OCI-LY7 (cell line): ENCODE measurements around the gene IFI27L1. TPM values are rescaled to one million over a fixed set of nuclear protein-coding genes. Genes with fewer than 3 reads are reported as not detected.
A peak's percentile ranks its signal among the peaks of the same experiment; 100 is the strongest.

Source experiments
- BruUV-seq: library from RNA; stranded (reverse); fragments of 400-500 nt; replicated peaks from 2 replicates; lab custom pipeline; 2021; lab: Mats Ljungman, UMichigan
- CTCF ChIA-PET: fragments of 300-600 bp; sonication (Branson Sonifier 250); formaldehyde crosslinking; loops from one replicate; lab custom pipeline; 2022; ENCODE audit warnings: antibody characterized with exemption; ENCODE audit not compliant: unreplicated experiment; lab: Charles Lee
- POLR2A ChIA-PET: fragments of 300-600 bp; sonication (Branson Sonifier 250); formaldehyde crosslinking; loops from one replicate; lab custom pipeline; 2022; ENCODE audit warnings: antibody characterized with exemption; lab: Charles Lee
- DNase-seq: peaks from one replicate; pipeline ENCODE4 v3.0.0-alpha.2; 2015; ENCODE audit warnings: low spot score
- H2AFZ ChIP-seq: fragments of 200-600 bp; sonication (generic), shearing (Covaris generic); 2 replicates; pipeline ENCODE4 v1.6.1; 2014; ENCODE audit warnings: mild to moderate bottlenecking, antibody characterized with exemption, low read length, moderate library complexity
- H3K27ac ChIP-seq: fragments of 200-600 bp; sonication (generic); 2 replicates; pipeline ENCODE4 v1.5.1; 2014; ENCODE audit warnings: mixed run types, low read depth, mild to moderate bottlenecking, moderate library complexity, low read length, inconsistent platforms; ENCODE audit not compliant: poor library complexity, severe bottlenecking
- H3K36me3 ChIP-seq: fragments of 200-600 bp; sonication (generic); 2 replicates; pipeline ENCODE4 v1.6.1; 2014; ENCODE audit warnings: mild to moderate bottlenecking, antibody characterized with exemption, low read length, moderate library complexity, mixed read lengths; ENCODE audit not compliant: insufficient read depth
- H3K4me1 ChIP-seq: fragments of 200-600 bp; sonication (generic); 2 replicates; pipeline ENCODE4 v1.5.1; 2014; ENCODE audit warnings: mild to moderate bottlenecking, low read length; ENCODE audit not compliant: insufficient read depth, poor library complexity, severe bottlenecking
- H3K4me2 ChIP-seq: fragments of 200-600 bp; sonication (generic); 2 replicates; pipeline ENCODE4 v1.6.1; 2014; ENCODE audit warnings: mild to moderate bottlenecking, low read length
- H3K4me3 ChIP-seq: fragments of 200-600 bp; sonication (generic); 2 replicates; pipeline ENCODE4 v1.5.1; 2014; ENCODE audit warnings: mild to moderate bottlenecking, low read depth, low read length; ENCODE audit not compliant: poor library complexity, severe bottlenecking
- H3K79me2 ChIP-seq: fragments of 200-600 bp; sonication (generic); 2 replicates; pipeline ENCODE4 v1.6.1; 2016; ENCODE audit warnings: low read depth, mild to moderate bottlenecking, low read length, moderate library complexity, mixed read lengths; ENCODE audit not compliant: insufficient read depth
- H3K9me2 ChIP-seq: fragments of 200-600 bp; sonication (generic); 2 replicates; pipeline ENCODE4 v1.6.1; 2016; ENCODE audit warnings: mild to moderate bottlenecking, low read length, mixed read lengths; ENCODE audit not compliant: insufficient read depth
- H3K9me3 ChIP-seq: fragments of 200-600 bp; sonication (generic); 2 replicates; pipeline ENCODE4 v1.6.1; 2014; ENCODE audit warnings: mild to moderate bottlenecking, mixed run types, low read length, mixed read lengths
- H4K20me1 ChIP-seq: fragments of 200-600 bp; sonication (generic); 2 replicates; pipeline ENCODE4 v1.6.1; 2014; ENCODE audit warnings: mild to moderate bottlenecking, antibody characterized with exemption, low read length, moderate library complexity, mixed read lengths; ENCODE audit not compliant: insufficient read depth
- CTCF ChIP-seq: fragments of 200-600 bp; sonication (generic); conservative IDR thresholded peaks from 2 replicates; pipeline ENCODE4 v1.5.1; 2014; ENCODE audit warnings: mild to moderate bottlenecking, antibody characterized with exemption, low read length, moderate library complexity, mixed read lengths
- EZH2phosphoT487 ChIP-seq: fragments of 200-600 bp; sonication (generic); IDR thresholded peaks from 2 replicates; pipeline ENCODE4 v1.6.1; 2018; ENCODE audit warnings: low read depth, borderline replicate concordance, mild to moderate bottlenecking, mixed run types, antibody characterized with exemption, low read length, moderate library complexity, mixed read lengths
- intact Hi-C: fragments of 100-400 bp; cut with micrococcal nuclease; formaldehyde crosslinking; loops from one replicate; pipeline ENCODE4 v1.10.0; 2022; ENCODE audit not compliant: unreplicated experiment
- total RNA-seq, 2 experiments: library from RNA; depleted of rRNA in 1 of 2; stranded (reverse); fragments of >200 nt in 1 of 2; shearing (Covaris generic) in 1 of 2; gene quantifications; 2 replicates each; pipeline ENCODE4 v1.2.3, GENCODE V29; 2014 to 2022

IFI27L1 gene
- total RNA-seq, 2 experiments from 2014 or later = 49.0 to 61.5 TPM

GRCh38 chr14:94129111-94129757, 48.1 kb downstream of the IFI27L1 start, which contains the start of gene IFI27L2:
Gene IFI27L2, minus strand, starts transcription at chr14:94129604. Its CDS starts 40 bp downstream, at chr14:94129564.
- no peaks in the 10 kb centered on the region for H3K36me3 ChIP-seq
- no peaks in the 10 kb centered on the region for H4K20me1 ChIP-seq
- ChIA-PET POLR2A (interaction anchor here (0.6 to 1.9 kb wide), 5 partner anchors 11 to 49 kb away, joined by 3 to 7 read pairs (median 4); partner anchors contain the start of genes DDX24 and IFI27L1), CTCF (interaction anchor here (0.7 kb wide), 2 partner anchors 9 to 93 kb away, joined by 3 to 6 read pairs; no protein-coding TSS in a partner anchor)
- no peaks in the 10 kb centered on the region for H3K9me3 ChIP-seq
- H3K4me3 ChIP-seq = peak within 1 kb of the TSS; percentile 71
- no peaks in the 10 kb centered on the region for H3K9me2 ChIP-seq
- no peaks in the 10 kb centered on the region for H3K79me2 ChIP-seq
- peak within 1 kb of the TSS; percentile 97 for H3K4me2 ChIP-seq
- DNase-seq = peak; percentile 85
- intact Hi-C loops = loop anchor here (5.0 kb wide), 1 partner anchor 47 kb away; the partner anchor contains the start of genes DDX24 and IFI27L1
- H2AFZ ChIP-seq = peak within 1 kb of the TSS; percentile 100
- BruUV-seq = no TSS peak
- TF ChIP-seq CTCF (peak; percentile 40; the same call in 1 of the 2 replicates), EZH2phosphoT487 (no peak)
- H3K27ac ChIP-seq = no peak within 1 kb of the TSS
- H3K4me1 ChIP-seq = peaks cover 14% of the 10 kb centered on the region

- Histone ChIP-seq H3K4me1 (peaks cover 14% of the 10 kb centered on the region), H2AFZ (peak overlapping the region; percentile 100), H3K27ac (no peak overlapping the region), H3K36me3 (no peaks in the 10 kb centered on the region), H4K20me1 (no peaks in the 10 kb centered on the region), H3K4me2 (peak overlapping the region; percentile 97), H3K79me2 (no peaks in the 10 kb centered on the region), H3K9me3 (no peaks in the 10 kb centered on the region), H3K4me3 (peak overlapping the region; percentile 71), H3K9me2 (no peaks in the 10 kb centered on the region)
- POLR2A ChIA-PET = interaction anchor here (0.9 to 1.9 kb wide), 3 partner anchors 13 to 49 kb away, joined by 3 to 5 read pairs (median 4); partner anchors contain the start of genes DDX24 and IFI27L1
- no TSS peak for BruUV-seq
- intact Hi-C loops = loop anchor here (5.0 to 10.0 kb wide), 3 partner anchors 48 to 357 kb away; partner anchors contain the start of genes DDX24 and IFI27L1
- CTCF ChIA-PET = interaction anchor here (0.6 kb wide), 1 partner anchor 27 kb away, joined by 3 read pairs; no protein-coding TSS in a partner anchor
- DNase-seq = peak; percentile 40
- TF ChIP-seq EZH2phosphoT487 (no peak), CTCF (peak; percentile 18; the same call in 1 of the 2 replicates)
Observed at GRCh38 chr14:94129758-94130414, 48.8 kb downstream of the IFI27L1 start.
